C4-2B (cell line): Measurements from ENCODE around the gene PDCD7.
"Not testable (repeated sequence)": the region's sequence is repeated elsewhere in the genome, so short reads cannot be mapped to it uniquely, and the experiment has no call there.

Source experiments
- H3K27ac ChIP-seq: fragments of 450-650 bp; 2 replicates; pipeline ENCODE4 v1.5.1; 2017
- CTCF ChIP-seq: fragments of 450-650 bp; conservative IDR thresholded peaks from 2 replicates; pipeline ENCODE4 v1.5.1; 2017; ENCODE audit warnings: mild to moderate bottlenecking
- ZFX ChIP-seq: fragments of 450-650 bp; IDR thresholded peaks from 2 replicates; pipeline ENCODE4 v1.6.1; 2017

Gene PDCD7, protein sequence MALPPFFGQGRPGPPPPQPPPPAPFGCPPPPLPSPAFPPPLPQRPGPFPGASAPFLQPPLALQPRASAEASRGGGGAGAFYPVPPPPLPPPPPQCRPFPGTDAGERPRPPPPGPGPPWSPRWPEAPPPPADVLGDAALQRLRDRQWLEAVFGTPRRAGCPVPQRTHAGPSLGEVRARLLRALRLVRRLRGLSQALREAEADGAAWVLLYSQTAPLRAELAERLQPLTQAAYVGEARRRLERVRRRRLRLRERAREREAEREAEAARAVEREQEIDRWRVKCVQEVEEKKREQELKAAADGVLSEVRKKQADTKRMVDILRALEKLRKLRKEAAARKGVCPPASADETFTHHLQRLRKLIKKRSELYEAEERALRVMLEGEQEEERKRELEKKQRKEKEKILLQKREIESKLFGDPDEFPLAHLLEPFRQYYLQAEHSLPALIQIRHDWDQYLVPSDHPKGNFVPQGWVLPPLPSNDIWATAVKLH

GRCh38 chr15:65133548-65134200, at the start of gene PDCD7:
TSS of gene PDCD7 (minus strand) at chr15:65133808. CDS start at chr15:65133781, 27 bp downstream.
- H3K27ac ChIP-seq: peak within 1 kb of the TSS; percentile 70
- TF ChIP-seq CTCF (no peak), ZFX (no peak; the same call in 1 of the 2 replicates)

DNA sequence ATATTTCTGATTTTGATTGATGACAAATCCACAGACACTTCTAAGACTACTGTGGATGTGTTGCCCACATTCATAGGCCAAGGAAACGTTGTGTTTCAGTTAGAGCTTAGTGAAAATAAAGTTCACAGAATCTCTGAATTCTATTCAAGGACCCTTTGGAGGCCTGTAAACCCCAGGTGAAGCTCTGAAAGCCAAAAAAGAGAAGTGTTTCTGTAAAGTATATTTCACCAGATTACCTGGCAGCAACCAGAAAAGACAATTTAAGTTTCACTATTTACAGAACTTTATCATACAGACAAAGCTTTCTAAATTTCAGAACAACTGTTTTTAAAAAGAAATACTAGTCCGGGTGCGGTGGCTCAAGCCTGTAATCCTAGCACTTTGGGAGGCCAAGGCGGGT, 48.9 kb upstream of the PDCD7 start:
- H3K27ac ChIP-seq: no peak overlapping the region
- TF ChIP-seq CTCF (no peak), ZFX (no peak)

GRCh38 chr15:65181582-65182353, 48.2 kb upstream of the PDCD7 start:
- not testable (repeated sequence) for H3K27ac ChIP-seq

DNA sequence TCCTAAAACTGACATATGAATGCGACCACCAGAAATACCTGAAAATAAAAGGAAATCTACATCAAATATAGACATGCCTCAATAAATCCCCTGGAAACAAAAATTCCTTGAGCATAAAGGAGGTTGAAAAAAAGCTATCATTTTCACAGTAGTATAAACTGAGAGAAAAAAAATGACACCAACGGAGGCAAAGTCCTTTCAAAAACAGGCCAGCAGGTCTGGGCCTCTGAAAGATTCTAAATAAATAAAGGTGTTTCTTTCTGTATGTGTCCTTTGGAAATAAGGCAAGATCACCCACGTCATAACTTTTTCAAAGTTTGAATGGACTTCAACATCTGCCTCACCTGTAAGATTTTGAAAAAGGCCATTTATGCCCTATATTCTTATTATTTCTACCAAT, 46.6 kb upstream of the PDCD7 start:
- no peak for TF ChIP-seq CTCF
- no peak for TF ChIP-seq ZFX
- no peak overlapping the region for H3K27ac ChIP-seq

GRCh38 chr15:65177901-65178300, 44.3 kb upstream of the PDCD7 start:
- TF ChIP-seq CTCF (no peak), ZFX (no peak)
- H3K27ac ChIP-seq: no peak overlapping the region

GRCh38 chr15:65176056-65176455, 42.4 kb upstream of the PDCD7 start:
- TF ChIP-seq ZFX (no peak), CTCF (no peak)
- H3K27ac ChIP-seq: no peak overlapping the region

DNA sequence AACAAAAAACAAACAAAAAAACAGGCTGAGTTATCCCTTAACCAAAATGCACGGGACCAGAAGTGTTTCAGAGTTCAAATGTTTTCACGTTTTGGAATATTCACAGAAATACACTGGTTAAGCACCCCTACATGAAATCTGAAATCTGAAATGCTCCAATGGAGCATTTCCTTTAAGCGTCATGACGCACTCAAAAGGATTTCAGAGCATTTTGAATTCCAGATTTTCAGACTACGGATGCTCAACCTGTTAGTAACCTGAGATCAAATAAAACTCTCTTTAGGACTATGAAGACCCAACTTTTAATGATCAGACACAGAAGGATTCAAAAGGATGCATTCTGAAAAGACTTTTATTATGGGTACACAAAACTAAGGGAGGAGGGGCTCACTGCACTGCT, 41.9 kb upstream of the PDCD7 start:
- H3K27ac ChIP-seq: no peak overlapping the region
- TF ChIP-seq CTCF (no peak), ZFX (no peak)
